SK-N-SH treated with all-trans-retinoic acid at 6 μM for 48 hours (cell line): ENCODE results near the gene GIPC3.
A peak's percentile ranks its signal among the peaks of the same experiment; 100 is the strongest.

Source experiments
- ATAC-seq: fragments of 200-7000 bp; cut with Tn5 transposase; 3 replicates; pipeline ENCODE4 v1.9.1; 2020; ENCODE audit warnings: mild to moderate bottlenecking, moderate library complexity
- ARNTL ChIP-seq: fragments of 450-650 bp; formaldehyde crosslinking; IDR thresholded peaks from 2 replicates; pipeline ENCODE4 v1.5.0; 2020; ENCODE audit warnings: low read depth, mild to moderate bottlenecking, moderate library complexity, borderline replicate concordance
- BACH2 ChIP-seq: fragments of 250-450 bp; sonication (Bioruptor Pico); IDR thresholded peaks from 2 replicates; pipeline ENCODE4 v1.9.0; 2021; ENCODE audit warnings: mild to moderate bottlenecking, borderline replicate concordance
- CREB5 ChIP-seq: fragments of 250-450 bp; sonication (Bioruptor Pico); IDR thresholded peaks from 2 replicates; pipeline ENCODE4 v1.5.1; 2020; ENCODE audit warnings: low read depth, mild to moderate bottlenecking, moderate library complexity
- CSRNP3 ChIP-seq: fragments of 250-450 bp; sonication (Bioruptor Pico); IDR thresholded peaks from 2 replicates; pipeline ENCODE4 v1.5.1; 2021; ENCODE audit warnings: mild to moderate bottlenecking, moderate library complexity
- ESRRG ChIP-seq: fragments of 250-450 bp; sonication (Bioruptor Pico); IDR thresholded peaks from 2 replicates; pipeline ENCODE4 v1.6.1; 2021; ENCODE audit warnings: mild to moderate bottlenecking
- GLIS3 ChIP-seq: fragments of 250-450 bp; sonication (Bioruptor Pico); IDR thresholded peaks from 2 replicates; pipeline ENCODE4 v1.5.0; 2020; ENCODE audit warnings: mild to moderate bottlenecking, moderate library complexity
- ISL1 ChIP-seq: fragments of 250-450 bp; sonication (Bioruptor Pico); IDR thresholded peaks from 2 replicates; pipeline ENCODE4 v2.1.2; 2022; ENCODE audit warnings: mild to moderate bottlenecking, moderate library complexity
- OSR1 ChIP-seq: fragments of 250-450 bp; sonication (Bioruptor Pico); IDR thresholded peaks from 2 replicates; pipeline ENCODE4 v1.8.0; 2022; ENCODE audit warnings: moderate library complexity, mild to moderate bottlenecking, inconsistent platforms
- PPARA ChIP-seq: fragments of 250-450 bp; sonication (Bioruptor Pico); IDR thresholded peaks from 2 replicates; pipeline ENCODE4 v1.5.0; 2020; ENCODE audit warnings: mild to moderate bottlenecking, borderline replicate concordance
- RARB ChIP-seq: fragments of 250-450 bp; sonication (Bioruptor Pico); IDR thresholded peaks from 2 replicates; pipeline ENCODE4 v1.8.0; 2021; ENCODE audit warnings: mild to moderate bottlenecking, moderate library complexity
- SNAI2 ChIP-seq: fragments of 250-450 bp; sonication (Bioruptor Pico); IDR thresholded peaks from 2 replicates; pipeline ENCODE4 v1.5.0; 2020; ENCODE audit warnings: mild to moderate bottlenecking, moderate library complexity
- TCF4 ChIP-seq: fragments of 250-450 bp; sonication (Bioruptor Pico); IDR thresholded peaks from 2 replicates; pipeline ENCODE4 v1.8.0; 2021; ENCODE audit warnings: mild to moderate bottlenecking, moderate library complexity, borderline replicate concordance
- TOX ChIP-seq: fragments of 250-450 bp; sonication (Bioruptor Pico); IDR thresholded peaks from 2 replicates; pipeline ENCODE4 v1.8.0; 2021; ENCODE audit warnings: mild to moderate bottlenecking, moderate library complexity, borderline replicate concordance
- TSHZ2 ChIP-seq: fragments of 250-450 bp; sonication (Bioruptor Pico); IDR thresholded peaks from 2 replicates; pipeline ENCODE4 v1.5.0; 2020; ENCODE audit warnings: mild to moderate bottlenecking, moderate library complexity
- ZC3H10 ChIP-seq: fragments of 250-450 bp; sonication (Bioruptor Pico); IDR thresholded peaks from 2 replicates; pipeline ENCODE4 v1.5.1; 2021; ENCODE audit warnings: mild to moderate bottlenecking, moderate library complexity
- ZFP30 ChIP-seq: fragments of 450-650 bp; formaldehyde crosslinking; IDR thresholded peaks from 2 replicates; pipeline ENCODE4 v1.5.0; 2022; ENCODE audit warnings: mild to moderate bottlenecking, moderate library complexity
- ZNF565 ChIP-seq: fragments of 450-650 bp; formaldehyde crosslinking; conservative IDR thresholded peaks from 2 replicates; pipeline ENCODE4 v1.5.0; 2020; ENCODE audit warnings: low read depth, mild to moderate bottlenecking, moderate library complexity
- ZNF70 ChIP-seq: fragments of 450-650 bp; formaldehyde crosslinking; IDR thresholded peaks from 2 replicates; pipeline ENCODE4 v1.5.0; 2020; ENCODE audit warnings: mild to moderate bottlenecking, moderate library complexity
- TF ChIP-seq, protein P1 (sequence below): fragments of 250-450 bp; sonication (Bioruptor Pico); IDR thresholded peaks from 2 replicates; pipeline ENCODE4 v1.8.0; 2020; ENCODE audit warnings: mild to moderate bottlenecking, moderate library complexity, borderline replicate concordance

Gene GIPC3

GRCh38 chr19:3536429-3537100, 48.7 kb upstream of the GIPC3 start:
- TF ChIP-seq GLIS3 (CRISPR knock-in tag) (no peak), ZC3H10 (CRISPR knock-in tag) (no peak), ESRRG (CRISPR knock-in tag) (no peak), ZFP30 (CRISPR knock-in tag) (no peak), PPARA (CRISPR knock-in tag) (no peak), SNAI2 (CRISPR knock-in tag) (no peak), TSHZ2 (CRISPR knock-in tag) (no peak), ARNTL (CRISPR knock-in tag) (no peak), TCF4 (CRISPR knock-in tag) (no peak), TOX (CRISPR knock-in tag) (no peak), RARB (no peak), CREB5 (CRISPR knock-in tag) (no peak), ZNF70 (CRISPR knock-in tag) (no peak), CSRNP3 (CRISPR knock-in tag) (no peak), ISL1 (CRISPR knock-in tag) (no peak)
- TF ChIP-seq, protein P1, sequence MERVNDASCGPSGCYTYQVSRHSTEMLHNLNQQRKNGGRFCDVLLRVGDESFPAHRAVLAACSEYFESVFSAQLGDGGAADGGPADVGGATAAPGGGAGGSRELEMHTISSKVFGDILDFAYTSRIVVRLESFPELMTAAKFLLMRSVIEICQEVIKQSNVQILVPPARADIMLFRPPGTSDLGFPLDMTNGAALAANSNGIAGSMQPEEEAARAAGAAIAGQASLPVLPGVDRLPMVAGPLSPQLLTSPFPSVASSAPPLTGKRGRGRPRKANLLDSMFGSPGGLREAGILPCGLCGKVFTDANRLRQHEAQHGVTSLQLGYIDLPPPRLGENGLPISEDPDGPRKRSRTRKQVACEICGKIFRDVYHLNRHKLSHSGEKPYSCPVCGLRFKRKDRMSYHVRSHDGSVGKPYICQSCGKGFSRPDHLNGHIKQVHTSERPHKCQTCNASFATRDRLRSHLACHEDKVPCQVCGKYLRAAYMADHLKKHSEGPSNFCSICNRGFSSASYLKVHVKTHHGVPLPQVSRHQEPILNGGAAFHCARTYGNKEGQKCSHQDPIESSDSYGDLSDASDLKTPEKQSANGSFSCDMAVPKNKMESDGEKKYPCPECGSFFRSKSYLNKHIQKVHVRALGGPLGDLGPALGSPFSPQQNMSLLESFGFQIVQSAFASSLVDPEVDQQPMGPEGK, result no peak

DNA sequence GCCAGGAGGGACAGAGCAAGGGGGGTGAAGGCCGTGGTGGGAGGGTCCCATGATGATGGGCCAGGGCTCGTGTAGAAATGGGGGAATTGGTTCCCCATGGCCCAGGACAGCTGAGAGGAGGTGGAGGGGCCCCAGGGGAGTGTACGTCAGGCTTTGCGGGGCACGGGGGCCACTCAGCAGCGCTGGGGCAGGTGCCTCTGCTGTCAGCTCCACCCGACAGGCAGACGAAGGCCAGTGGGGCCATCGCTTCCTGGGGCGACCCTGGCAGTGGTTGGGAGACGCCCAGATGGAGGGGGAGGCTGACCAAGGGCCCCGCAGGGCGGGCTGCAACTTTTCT, 48.2 kb upstream of the GIPC3 start:
- ATAC-seq, result peak; percentile 2; the same call in 2 of the 3 replicates
- TF ChIP-seq ARNTL (CRISPR knock-in tag), result no peak
- TF ChIP-seq CSRNP3 (CRISPR knock-in tag), result no peak
- TF ChIP-seq ZC3H10 (CRISPR knock-in tag), result no peak
- no peak for TF ChIP-seq ZNF565 (CRISPR knock-in tag)
- no peak for TF ChIP-seq CREB5 (CRISPR knock-in tag)
- TF ChIP-seq RARB, result no peak
- no peak for TF ChIP-seq TOX (CRISPR knock-in tag)

More at GRCh38 chr19:3536429-3537100, 48.7 kb upstream of the GIPC3 start:
- ATAC-seq, result peak; percentile 9

- peak; percentile 10 for ATAC-seq
- TF ChIP-seq TSHZ2 (CRISPR knock-in tag) (no peak), TOX (CRISPR knock-in tag) (no peak), BACH2 (CRISPR knock-in tag) (no peak), ARNTL (CRISPR knock-in tag) (no peak), OSR1 (CRISPR knock-in tag) (no peak), SNAI2 (CRISPR knock-in tag) (no peak), CREB5 (CRISPR knock-in tag) (no peak), ZC3H10 (CRISPR knock-in tag) (no peak)
Observed at GRCh38 chr19:3537438-3538240, 47.6 kb upstream of the GIPC3 start.
